Activated CD4-positive, alpha-beta T cell treated with anti-CD3 and anti-CD28 coated beads, Interleukin-2, amount 50 U/mL, for 1 hour (primary cell): Measurements from ENCODE around the gene C11orf71.

Experiments used
- DNase-seq: peaks from one replicate; pipeline ENCODE4 v3.0.0-alpha.2; 2020

Gene C11orf71

GRCh38 chr11:114353443-114353842, 46.9 kb downstream of the C11orf71 start:
- DNase-seq, result no peak

- no peak for DNase-seq
Measured at GRCh38 chr11:114350022-114350421, 50.3 kb downstream of the C11orf71 start.
